Posterior vena cava (tissue), 2 donors: ENCODE results near the gene GRAMD1B. TPM values are rescaled to one million over a fixed set of nuclear protein-coding genes. Genes with fewer than 3 reads are reported as not detected.
"Not testable (repeated sequence)": the region's sequence is repeated elsewhere in the genome, so short reads cannot be mapped to it uniquely, and the experiment has no call there.

ENCODE experiments used
- DNase-seq: peaks from one replicate; pipeline ENCODE4 v3.0.0-alpha.2; 2020; ENCODE audit warnings: low spot score
- intact Hi-C, 2 donors: fragments of 100-400 bp; cut with DNase I; formaldehyde crosslinking; loops; one replicate each; pipeline versions ENCODE4 v1.14.1 to v1.14.2; 2022 to 2023
- total RNA-seq, 2 donors: library from RNA; stranded (reverse); fragmentation: NEBNext Ultra II Directional; extraction: Animal tissue kit (Norgen Biotek cat#: 25700); gene quantifications; one replicate each; pipeline ENCODE4 v1.2.1, GENCODE V29; 2021
- donor health status: DM: yes; HTN: yes; CAD: no.
- donor health status: DM: yes; HTN: yes; CAD: no.

Gene GRAMD1B
- total RNA-seq, 2 donors from 2014 or later, result 3.3 to 5.9 TPM

DNA sequence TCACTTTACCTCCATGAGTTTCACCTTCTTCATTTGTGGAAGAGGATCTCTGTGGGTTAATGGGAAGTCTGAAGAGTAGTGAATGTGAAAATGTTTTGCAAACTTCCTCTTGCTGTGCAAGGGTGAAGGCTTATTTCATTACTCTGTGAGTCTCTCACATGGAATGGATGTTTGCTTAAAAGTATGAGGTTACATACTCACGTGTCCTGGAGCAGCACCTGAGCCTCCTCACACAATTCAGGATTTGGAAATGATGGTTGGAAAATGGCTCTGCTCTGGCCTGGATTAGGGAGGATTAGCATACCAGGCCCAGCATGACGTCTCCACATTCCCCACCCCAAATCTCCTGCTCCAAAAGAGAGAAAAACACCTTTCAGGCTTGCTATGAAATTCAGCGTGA is 4.8 kb downstream of the GRAMD1B start:
- intact Hi-C loops, result no loop called here
- no peak for DNase-seq

DNA sequence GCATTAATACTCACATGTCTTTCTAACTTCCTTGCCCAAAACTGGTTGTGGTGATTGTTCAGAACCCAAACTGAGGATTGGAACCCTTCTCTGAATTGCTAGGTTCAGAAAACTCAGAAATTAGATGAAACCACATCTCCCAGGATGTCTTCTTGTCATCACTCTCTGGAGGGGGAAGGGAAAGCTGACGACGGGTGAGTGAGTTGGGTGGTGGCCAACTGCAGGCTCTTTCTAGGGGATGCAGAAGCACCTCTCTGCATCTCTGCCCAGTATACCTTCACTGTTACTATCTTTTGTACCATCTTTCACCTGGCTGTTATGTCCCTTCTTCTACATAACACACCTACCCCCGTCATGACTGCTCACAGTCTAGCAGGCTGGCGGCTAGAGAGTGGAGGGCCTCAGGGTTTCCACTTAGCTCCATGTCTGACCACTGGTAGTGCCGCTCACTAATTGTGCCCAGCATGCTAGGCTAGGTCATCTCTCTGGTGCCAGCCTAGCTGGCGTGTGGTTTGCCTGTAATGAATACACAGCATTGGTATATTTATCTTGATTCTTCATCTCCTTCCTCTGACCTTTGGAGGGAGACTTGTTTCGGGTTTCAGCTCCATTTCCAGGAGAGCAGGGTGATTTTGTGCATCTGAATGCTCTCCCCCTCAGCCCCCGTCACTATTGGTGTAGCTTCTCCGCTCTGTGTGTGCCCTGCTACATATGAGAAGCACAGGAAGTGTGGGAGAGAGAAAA is 7.3 kb downstream of the GRAMD1B start:
- intact Hi-C loops, result no loop called here
- no peak for DNase-seq

DNA sequence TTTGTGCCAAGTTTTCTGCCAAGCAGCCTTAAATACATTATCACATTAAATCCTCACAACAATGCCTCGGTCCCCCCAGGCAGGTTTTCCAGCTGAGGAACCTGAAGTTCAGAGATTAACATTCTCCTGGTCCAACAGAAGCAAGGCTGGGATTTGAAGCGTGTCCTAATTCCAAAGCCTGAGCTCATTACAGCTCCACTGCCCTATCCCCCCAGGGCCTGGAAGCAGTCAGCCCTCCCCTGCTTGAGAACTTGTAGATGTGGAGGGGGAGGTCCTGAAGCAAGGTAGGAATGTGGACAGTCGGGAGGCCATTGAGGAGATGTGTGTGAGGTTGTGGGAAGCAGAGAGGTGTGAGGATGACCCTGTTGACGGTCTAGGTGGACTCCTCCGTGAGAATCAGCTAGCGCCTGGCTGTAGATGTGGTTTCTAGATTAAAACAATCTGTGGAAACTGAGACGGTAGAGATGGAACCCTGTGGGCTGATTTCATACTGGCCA is 8.1 kb downstream of the GRAMD1B start:
- intact Hi-C loops, result no loop called here
- no peak for DNase-seq

DNA sequence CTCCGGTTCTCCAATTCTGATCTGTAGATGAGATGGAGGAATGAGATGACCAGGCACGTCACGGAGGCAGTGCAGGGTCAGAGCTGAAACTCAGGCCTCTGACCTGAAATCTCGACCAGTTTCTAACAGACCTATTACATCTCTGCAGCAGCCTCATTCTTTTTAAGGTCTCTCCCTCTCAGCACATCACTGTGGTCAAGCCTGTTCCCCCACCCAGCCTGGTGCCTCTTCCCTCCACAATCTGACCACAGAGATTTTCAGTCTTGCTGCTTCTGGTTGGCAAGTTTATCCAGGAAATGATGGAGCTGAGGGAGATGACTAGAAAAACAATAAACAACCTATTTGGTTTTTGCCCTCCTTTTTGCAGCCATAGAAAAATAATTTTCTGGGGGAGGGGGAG is 9.5 kb downstream of the GRAMD1B start:
- DNase-seq, result no peak
- intact Hi-C loops, result no loop called here

DNA sequence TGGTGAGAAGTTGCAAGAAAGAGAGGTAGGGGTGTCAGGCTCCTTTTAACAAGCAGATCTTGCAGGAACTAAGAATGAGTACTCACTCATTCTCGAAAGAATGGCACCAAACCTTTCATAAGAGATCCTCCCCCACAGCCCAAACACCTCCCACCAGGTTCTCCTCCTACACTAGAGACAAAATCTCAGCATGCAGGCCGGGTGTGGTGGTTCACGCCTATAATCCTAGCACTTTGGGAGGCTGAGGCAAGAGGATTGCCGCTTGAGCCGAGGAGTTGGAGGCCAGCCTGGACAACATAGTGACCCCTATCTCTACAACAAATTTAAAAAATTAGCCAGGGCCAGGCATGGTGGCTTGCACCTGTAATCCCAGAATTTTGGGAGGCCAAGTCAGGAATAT is 11.1 kb downstream of the GRAMD1B start:
- no peak for DNase-seq
- intact Hi-C loops, result no loop called here

DNA sequence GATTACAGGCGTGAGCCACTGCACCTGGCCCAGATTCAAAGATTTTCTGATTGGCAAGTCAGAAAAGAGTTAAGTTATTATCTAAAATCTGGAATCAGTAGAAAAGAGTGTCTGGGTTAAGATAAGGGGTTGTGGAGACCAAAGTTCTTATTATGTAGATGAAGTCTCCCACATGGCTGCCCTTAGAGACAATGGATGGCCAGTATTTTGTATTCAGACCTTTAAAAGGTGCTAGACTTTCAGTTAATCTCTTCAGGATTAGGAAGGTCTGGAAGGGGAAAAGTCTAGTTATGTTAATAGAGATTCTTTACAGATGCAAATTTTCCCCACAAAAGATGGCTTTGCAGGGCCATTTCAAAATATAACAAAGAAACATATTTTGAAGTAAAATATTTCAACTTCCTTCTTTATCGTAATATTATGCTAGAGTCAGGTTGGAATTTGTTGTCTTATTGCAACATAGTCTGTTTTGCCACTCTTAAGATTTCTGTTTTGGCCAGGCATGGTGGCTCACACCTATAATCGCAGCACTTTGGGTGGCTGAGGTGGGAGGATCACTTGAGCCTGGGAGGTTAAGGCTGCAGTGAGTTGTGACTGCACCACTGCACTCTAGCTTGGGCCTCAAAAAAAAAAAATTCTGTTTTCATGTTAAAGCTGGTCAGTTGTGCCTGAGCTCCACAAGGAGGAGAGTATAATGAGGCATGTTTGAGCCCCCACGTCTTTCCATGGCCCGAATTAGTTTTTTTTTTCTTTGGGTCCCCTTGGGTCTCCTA is 14.0 kb downstream of the GRAMD1B start:
- intact Hi-C loops, result no loop called here
- no peak for DNase-seq

DNA sequence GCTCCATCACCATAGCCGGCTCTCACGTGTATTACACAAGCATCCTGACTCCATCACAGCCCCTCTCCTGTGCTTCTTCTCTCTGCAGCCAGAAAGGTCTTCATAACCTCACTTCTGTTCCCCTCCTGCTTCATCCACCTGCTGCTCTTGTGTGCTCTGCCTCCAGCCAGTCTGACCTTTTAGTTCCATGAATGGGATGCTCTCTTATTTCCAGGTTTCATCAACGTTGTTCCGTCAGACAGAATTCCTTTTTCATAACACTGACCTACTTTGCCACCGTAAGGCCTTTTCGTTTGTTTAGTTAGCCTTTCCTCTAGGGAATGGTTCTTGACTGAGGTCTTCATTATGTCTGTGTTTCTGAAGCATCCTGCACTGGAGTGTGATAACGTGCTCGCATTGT is 18.8 kb downstream of the GRAMD1B start:
- no peak for DNase-seq
- intact Hi-C loops, result no loop called here

DNA sequence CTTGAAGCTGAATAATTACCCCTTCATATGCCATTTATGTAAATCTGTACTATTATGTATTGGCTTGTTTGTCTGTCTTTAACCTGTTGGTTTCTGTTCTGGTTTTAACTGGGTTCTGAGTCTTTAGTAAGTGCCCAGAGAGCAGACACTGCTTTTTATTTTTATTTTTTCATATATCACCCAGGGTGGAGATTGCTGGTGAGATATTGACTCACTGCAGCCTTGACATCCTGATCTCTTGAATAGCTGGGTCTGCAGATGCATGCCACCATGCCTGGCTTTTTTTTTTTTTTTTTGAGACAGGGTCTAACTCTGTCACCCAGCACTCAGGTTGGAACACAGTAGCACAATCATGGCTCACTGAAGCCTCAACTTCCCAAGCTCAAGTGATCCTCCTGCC is 19.4 kb downstream of the GRAMD1B start:
- intact Hi-C loops, result no loop called here
- DNase-seq, result no peak

DNA sequence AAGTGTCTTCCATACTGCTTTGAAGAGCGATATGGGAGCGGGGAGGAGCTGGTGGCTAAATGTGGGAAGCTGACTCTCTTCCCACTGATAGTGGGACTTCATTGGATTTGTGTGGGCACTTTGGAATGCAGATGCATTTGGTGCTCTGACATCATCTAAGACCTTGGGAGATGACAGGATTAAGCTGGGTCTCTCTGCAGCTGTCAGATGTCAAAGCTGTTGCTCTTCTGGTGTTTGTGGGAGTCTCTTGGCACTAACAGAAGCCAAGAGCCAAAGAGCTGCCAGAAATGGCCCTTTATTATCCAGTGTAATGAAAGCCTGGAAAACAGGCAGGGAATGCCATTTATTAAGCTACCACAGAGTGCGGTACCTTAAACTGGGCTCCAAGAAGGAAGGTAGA is 20.6 kb downstream of the GRAMD1B start:
- intact Hi-C loops, result no loop called here
- DNase-seq, result no peak

DNA sequence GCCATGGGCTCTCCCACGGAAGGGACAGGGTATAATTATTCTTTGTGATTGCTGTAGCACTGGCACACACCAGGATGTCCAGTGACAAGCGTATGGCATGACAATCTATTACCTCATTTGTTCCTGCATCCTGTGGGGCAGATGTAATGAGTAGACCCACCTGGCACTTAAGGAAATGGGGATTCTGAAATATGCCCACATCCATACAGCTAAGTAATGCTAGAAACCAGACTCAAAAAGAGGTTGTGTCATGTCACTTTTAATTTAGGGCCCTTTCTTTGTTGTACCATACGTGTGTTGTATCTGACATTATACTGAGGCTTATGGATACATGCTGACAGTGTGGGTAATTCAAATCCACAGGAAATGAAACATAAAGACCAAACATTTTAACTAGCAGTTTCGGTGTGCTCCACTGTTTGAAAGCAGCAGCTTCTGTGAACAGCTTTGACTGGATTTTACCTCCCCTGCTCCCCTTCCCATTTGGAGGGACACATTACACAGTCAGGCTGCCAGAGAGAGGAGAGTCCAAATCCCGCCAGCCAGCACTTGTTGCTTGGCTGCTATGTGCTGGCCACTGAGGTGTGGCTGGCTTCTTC is 21.2 kb downstream of the GRAMD1B start:
- intact Hi-C loops, result no loop called here
- DNase-seq, result no peak

DNA sequence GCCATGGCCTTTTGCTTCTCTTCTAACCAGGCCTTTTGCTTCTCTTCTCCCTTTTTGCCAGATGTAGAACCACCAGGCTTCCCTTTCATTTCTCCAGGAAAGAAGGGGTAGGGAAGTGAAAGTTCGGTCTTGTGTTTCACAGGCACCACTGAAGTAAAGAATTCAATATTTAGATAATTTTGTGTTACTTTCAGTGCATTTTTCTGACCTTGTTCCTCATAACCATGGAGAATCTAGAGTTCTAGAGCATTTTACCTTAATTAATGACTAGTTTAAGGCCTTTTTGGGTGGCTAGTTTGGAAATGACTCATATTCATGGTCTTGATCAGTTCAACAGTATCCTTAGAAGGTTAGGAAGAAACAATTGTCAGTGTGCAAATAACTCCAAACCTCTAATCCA is 22.7 kb downstream of the GRAMD1B start:
- intact Hi-C loops, result no loop called here
- DNase-seq, result no peak

DNA sequence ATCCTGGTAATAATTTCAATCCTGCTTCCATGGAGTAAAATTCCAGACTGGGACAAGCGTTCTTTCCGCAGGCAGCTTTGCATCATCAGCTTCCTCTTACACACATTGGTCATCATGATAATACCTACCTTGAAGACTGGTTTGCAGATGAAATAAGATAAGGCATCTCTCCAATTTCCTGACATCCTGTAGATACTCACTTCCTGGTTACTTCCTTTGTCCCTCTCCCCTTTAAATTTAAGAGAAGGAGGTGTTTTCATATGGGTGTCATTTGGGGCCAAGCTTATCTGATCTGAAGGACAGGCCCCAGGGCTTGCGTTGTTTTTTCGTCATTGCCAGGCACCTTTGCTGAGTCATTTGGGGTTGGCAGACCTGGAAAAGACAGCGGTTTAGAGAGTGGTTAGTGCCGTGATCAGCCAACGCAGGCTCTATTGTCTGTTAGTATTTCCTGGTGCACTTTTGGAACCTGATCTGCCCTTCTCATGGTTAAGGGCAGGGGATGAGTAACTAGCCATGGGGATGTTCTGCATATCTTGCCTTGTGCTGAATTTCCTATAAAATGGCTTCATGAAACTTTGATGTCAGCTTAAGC is 24.1 kb downstream of the GRAMD1B start:
- DNase-seq, result no peak

DNA sequence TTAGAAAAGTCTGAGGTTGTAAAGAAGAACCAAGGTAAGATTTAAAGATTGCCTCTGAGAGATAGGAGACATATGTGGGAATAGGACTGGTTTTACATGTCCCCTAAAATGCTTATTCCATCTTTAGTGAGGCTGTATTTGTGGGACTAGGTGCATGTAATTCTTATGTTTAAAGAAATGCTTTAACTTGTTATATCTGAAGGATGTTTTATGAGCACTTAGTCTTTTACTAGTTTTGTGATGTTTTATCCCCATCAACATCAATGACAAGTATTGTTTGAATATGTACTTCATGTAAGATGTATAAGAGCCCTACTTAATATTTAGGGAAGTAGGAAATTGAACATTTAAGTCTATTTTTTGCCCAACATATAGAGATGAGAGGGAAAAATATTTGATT is 24.7 kb downstream of the GRAMD1B start:
- no peak for DNase-seq
- intact Hi-C loops, result no loop called here

More for the DNA sequence above, 24.1 kb downstream of the GRAMD1B start:
- intact Hi-C loops, result no loop called here

DNA sequence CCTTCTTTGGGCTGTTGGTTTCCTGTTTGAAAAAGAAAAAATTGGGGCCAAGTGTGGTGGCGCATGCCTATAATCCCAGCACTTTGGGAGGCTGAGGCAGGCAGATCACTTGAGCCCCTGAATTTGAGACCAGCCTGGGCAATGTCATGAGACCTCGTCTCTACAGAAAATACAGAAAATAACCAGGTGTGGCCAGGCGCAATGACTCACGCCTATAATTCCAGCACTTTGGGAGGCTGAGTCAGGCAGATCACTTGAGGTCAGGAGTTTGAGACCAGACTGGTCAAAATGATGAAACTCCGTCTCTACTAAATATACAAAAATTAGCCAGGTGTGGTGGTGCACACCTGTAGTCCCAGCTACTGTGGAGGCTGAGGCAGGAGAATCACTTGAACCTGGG is 26.4 kb downstream of the GRAMD1B start:
- intact Hi-C loops, DNase-seq: not testable (repeated sequence)

DNA sequence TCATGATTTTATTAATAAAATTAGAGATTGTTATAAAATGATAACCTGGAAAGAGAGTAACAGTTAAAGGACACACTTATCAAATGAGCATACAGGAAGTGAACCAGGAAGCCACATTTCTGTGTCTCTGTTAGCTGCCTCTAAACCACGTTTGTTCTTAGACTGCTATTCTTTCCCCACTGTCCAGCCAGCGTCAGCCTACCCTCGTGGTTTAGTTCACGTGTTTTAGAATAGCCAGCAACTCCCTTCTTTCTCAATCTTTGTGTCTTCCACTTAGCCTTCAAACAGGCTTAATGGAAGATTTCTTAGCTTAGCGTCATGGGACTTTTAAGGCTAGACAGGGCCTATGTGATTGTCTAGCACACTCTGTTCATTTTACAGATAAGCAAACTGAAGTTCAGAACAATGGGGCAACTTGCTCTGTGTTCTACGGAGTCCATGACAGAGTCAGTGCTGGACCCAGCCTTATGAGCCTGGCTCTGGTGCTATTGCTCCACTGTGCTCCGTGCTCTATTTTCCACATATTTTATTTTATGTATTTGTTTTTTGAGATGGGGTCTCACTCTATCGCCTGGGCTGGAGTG is 27.2 kb downstream of the GRAMD1B start:
- intact Hi-C loops, result no loop called here
- DNase-seq, result no peak

DNA sequence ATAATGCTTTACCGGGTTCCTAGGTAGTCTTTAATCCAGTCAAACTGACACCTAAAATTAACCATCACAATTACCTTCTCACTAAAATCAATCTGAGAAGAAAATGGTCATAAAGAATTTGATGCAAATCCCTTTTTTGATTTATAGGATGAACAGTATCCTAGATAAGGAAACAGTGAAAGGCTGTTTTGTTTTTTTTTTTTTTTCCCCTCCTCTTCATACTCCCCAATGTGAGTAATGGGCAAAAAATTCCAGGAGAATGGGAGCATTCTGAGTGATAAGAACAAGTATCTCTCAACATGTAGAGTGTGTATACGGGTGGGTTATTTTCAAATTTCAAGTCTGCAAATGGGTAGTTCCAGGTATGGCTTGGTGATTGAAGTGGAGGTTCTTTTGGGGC is 28.4 kb downstream of the GRAMD1B start:
- intact Hi-C loops, result no loop called here
- no peak for DNase-seq

DNA sequence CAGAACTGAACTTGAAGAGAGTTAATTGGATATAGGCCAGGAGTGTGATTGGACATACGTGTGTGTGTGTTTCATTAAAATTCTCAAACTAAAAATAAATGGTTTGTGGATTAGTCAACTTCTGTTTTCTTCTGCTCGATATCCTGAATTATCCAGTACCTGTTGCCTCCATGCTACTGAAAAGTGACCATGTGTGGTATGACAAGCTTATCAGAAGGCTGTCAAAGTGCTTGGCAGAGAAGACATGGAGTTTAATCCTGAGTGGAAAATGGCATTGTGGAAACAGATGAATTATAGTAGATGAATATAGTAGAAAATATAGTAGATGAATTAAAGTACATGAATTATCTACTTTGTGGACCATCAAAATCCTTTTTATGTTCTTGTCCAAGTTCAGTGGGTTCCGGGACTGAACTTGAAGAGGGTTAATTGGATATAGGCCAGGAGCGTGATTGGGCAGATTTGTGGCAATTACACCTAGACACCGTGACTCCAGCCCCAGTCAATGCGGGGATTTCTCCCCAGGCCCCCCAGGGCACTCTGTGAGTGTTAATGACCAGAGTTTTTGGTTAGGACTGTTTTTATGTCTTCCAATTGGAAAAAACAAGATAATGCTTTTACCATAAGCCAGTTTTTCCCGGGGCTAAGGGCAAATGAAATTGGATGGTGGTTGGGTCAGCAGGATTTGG is 30.1 kb downstream of the GRAMD1B start:
- intact Hi-C loops, result no loop called here
- DNase-seq, result no peak

DNA sequence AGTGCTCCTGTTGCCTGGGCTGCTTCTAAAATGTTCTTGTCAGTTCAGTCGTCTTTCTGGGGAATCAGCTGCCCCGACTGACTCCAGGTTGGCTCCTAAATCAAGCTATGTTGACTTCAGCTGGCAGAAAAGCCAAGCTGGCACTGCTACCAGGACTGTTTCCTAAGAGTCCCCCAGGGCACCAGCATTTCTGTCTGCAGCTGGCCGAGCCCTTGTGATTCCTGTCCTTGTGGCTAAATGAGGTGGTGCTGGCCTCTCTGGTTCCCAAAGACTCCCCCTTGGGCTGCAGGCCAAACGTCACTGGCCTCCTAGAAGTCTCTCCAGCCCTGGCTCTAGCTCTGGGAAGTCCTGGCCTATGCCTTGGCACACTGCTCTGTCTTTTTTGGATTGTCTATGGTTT is 31.1 kb downstream of the GRAMD1B start:
- intact Hi-C loops, result no loop called here

DNA sequence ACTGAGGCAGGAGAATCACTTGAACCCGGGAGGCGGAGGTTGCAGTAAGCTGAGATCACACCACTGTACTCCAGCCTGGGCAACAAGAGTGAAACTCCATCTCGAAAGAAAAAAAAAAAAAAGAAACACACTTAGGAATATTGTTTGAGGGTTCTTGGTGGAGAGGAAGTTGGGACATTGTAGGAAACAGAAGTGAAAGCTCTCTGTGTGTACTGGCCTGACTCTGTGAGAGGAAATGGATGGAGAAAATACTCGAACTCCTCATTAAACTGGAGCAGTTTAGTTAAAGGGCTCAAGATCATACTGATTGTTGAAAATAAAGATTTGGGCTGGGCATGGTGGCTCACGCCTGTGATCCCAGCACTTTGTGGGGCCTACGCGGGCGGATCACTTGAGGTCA is 35.6 kb downstream of the GRAMD1B start:
- DNase-seq, intact Hi-C loops: not testable (repeated sequence)

More for the DNA sequence above, 31.1 kb downstream of the GRAMD1B start:
- DNase-seq, result no peak
